ENCODE measurements around the gene TOE1.

TOE1 gene

GRCh38 chr1:45314266-45314665 lies 25.7 kb upstream of the TOE1 start:
- no peak overlapping the region for H3K4me3 ChIP-seq (ENCODE audit: low read depth, low read length)
- no peak for TF ChIP-seq CTCF (IDR thresholded peaks at IDR 0.05; ENCODE audit: low read depth, low read length)

GRCh38 chr1:45317166-45317565 lies 22.8 kb upstream of the TOE1 start:
- H3K4me3 ChIP-seq (ENCODE audit: low read depth, low read length) = no peak overlapping the region
- no peak for TF ChIP-seq CTCF (IDR thresholded peaks at IDR 0.05; ENCODE audit: low read depth, low read length)

- no peak for TF ChIP-seq CTCF (IDR thresholded peaks at IDR 0.05; ENCODE audit: low read depth, low read length)
Measured at GRCh38 chr1:45319761-45320160, 20.2 kb upstream of the TOE1 start.

GRCh38 chr1:45321444-45321843 lies 18.5 kb upstream of the TOE1 start:
- TF ChIP-seq CTCF (IDR thresholded peaks at IDR 0.05; ENCODE audit: low read depth, low read length) = no peak
- H3K4me3 ChIP-seq (ENCODE audit: low read depth, low read length) = no peak overlapping the region

More at GRCh38 chr1:45319761-45320160, 20.2 kb upstream of the TOE1 start:
- H3K4me3 ChIP-seq (ENCODE audit: low read depth, low read length) = no peak overlapping the region

GRCh38 chr1:45322486-45323040 lies 17.4 kb upstream of the TOE1 start:
- no peak for TF ChIP-seq CTCF (IDR thresholded peaks at IDR 0.05; ENCODE audit: low read depth, low read length)
- no peak overlapping the region for H3K4me3 ChIP-seq (ENCODE audit: low read depth, low read length)

- no peak for TF ChIP-seq CTCF (IDR thresholded peaks at IDR 0.05; ENCODE audit: low read depth, low read length)
- H3K4me3 ChIP-seq (ENCODE audit: low read depth, low read length) = peak overlapping the region; percentile 58
Measured at GRCh38 chr1:45325851-45326506, 14.0 kb upstream of the TOE1 start.

Measured in WI38 (cell line).